ENCODE data around the gene LINC00632.

GRCh38 chrX:140762061-140762460 lies 52.5 kb downstream of the LINC00632 start:
- TF ChIP-seq CTCF (IDR thresholded peaks at IDR 0.05) (peak; percentile 57), EZH2 (IDR thresholded peaks at IDR 0.05; ENCODE audit: borderline replicate concordance, insufficient read depth, low read depth, low read length, poor library complexity, severe bottlenecking) (no peak)

All from B cell (primary cell).